ENCODE measurements around the gene COQ10B.

COQ10B gene

GRCh38 chr2:197455428-197455827, 2.1 kb downstream of the COQ10B start:
- TF ChIP-seq CTCF (IDR thresholded peaks at IDR 0.05), result no peak

- TF ChIP-seq CTCF (IDR thresholded peaks at IDR 0.05), result no peak
Measured at GRCh38 chr2:197460649-197461048, 7.3 kb downstream of the COQ10B start.

GRCh38 chr2:197461057-197461456, 7.7 kb downstream of the COQ10B start:
- TF ChIP-seq CTCF (IDR thresholded peaks at IDR 0.05), result no peak

- no peak for TF ChIP-seq CTCF (IDR thresholded peaks at IDR 0.05)
Measured at GRCh38 chr2:197464175-197464574, 10.8 kb downstream of the COQ10B start.

GRCh38 chr2:197472166-197472565, 18.8 kb downstream of the COQ10B start:
- no peak for TF ChIP-seq CTCF (IDR thresholded peaks at IDR 0.05)

- TF ChIP-seq CTCF (IDR thresholded peaks at IDR 0.05), result no peak
Measured at GRCh38 chr2:197477797-197478196, 24.4 kb downstream of the COQ10B start.

- TF ChIP-seq CTCF (IDR thresholded peaks at IDR 0.05), result no peak
Measured at GRCh38 chr2:197480165-197481036, 27.0 kb downstream of the COQ10B start.
